HL-60 (cell line): ENCODE measurements around the gene RCOR2.

Experiments used
- DNase-seq, 2 experiments: peaks; one replicate each; pipeline ENCODE4 v3.0.0-alpha.2; 2010 to 2020; ENCODE audit warnings: low read depth in 1 of 2, low spot score in 1 of 2
- H3K27ac ChIP-seq: fragments of 250-450 bp; sonication (Bioruptor Pico); replicated peaks from 2 replicates; pipeline ENCODE4 v1.5.1; 2020; ENCODE audit warnings: mild to moderate bottlenecking, moderate library complexity
- H3K27me3 ChIP-seq: fragments of 250-450 bp; sonication (Bioruptor Pico); 2 replicates; pipeline ENCODE4 v1.5.1; 2021; ENCODE audit warnings: mild to moderate bottlenecking, moderate library complexity; ENCODE audit not compliant: insufficient read depth, poor library complexity, severe bottlenecking
- H3K4me3 ChIP-seq: replicated peaks from 2 replicates; pipeline ENCODE4 v1.5.1; 2011; ENCODE audit warnings: mild to moderate bottlenecking, control low read depth, low read length; ENCODE audit not compliant: insufficient read depth
- GABPA ChIP-seq: IDR thresholded peaks from 2 replicates; pipeline ENCODE4 v1.6.1; 2012; ENCODE audit warnings: low read depth
- POLR2AphosphoS5 ChIP-seq: IDR thresholded peaks from 2 replicates; pipeline ENCODE4 v1.6.1; 2012; ENCODE audit warnings: low read depth
- SPI1 ChIP-seq: IDR thresholded peaks from 2 replicates; pipeline ENCODE4 v1.6.1; 2012; ENCODE audit warnings: low read depth, mild to moderate bottlenecking, borderline replicate concordance
- TF ChIP-seq, protein P1 (sequence below): IDR thresholded peaks from one replicate; pipeline ENCODE4 v1.5.1; 2011; ENCODE audit warnings: low read length, control low read depth, inconsistent platforms; ENCODE audit not compliant: insufficient read depth
- TF ChIP-seq, protein P2 (sequence below): IDR thresholded peaks from 2 replicates; pipeline ENCODE4 v1.6.1; 2012; ENCODE audit warnings: low read depth; ENCODE audit not compliant: insufficient replicate concordance

Gene RCOR2

GRCh38 chr11:63912678-63913077, 4.3 kb downstream of the RCOR2 start:
- TF ChIP-seq GABPA = no peak
- no peak for TF ChIP-seq SPI1
- TF ChIP-seq POLR2AphosphoS5 = no peak
- TF ChIP-seq, protein P1, sequence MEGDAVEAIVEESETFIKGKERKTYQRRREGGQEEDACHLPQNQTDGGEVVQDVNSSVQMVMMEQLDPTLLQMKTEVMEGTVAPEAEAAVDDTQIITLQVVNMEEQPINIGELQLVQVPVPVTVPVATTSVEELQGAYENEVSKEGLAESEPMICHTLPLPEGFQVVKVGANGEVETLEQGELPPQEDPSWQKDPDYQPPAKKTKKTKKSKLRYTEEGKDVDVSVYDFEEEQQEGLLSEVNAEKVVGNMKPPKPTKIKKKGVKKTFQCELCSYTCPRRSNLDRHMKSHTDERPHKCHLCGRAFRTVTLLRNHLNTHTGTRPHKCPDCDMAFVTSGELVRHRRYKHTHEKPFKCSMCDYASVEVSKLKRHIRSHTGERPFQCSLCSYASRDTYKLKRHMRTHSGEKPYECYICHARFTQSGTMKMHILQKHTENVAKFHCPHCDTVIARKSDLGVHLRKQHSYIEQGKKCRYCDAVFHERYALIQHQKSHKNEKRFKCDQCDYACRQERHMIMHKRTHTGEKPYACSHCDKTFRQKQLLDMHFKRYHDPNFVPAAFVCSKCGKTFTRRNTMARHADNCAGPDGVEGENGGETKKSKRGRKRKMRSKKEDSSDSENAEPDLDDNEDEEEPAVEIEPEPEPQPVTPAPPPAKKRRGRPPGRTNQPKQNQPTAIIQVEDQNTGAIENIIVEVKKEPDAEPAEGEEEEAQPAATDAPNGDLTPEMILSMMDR = no peak
- TF ChIP-seq, protein P2, sequence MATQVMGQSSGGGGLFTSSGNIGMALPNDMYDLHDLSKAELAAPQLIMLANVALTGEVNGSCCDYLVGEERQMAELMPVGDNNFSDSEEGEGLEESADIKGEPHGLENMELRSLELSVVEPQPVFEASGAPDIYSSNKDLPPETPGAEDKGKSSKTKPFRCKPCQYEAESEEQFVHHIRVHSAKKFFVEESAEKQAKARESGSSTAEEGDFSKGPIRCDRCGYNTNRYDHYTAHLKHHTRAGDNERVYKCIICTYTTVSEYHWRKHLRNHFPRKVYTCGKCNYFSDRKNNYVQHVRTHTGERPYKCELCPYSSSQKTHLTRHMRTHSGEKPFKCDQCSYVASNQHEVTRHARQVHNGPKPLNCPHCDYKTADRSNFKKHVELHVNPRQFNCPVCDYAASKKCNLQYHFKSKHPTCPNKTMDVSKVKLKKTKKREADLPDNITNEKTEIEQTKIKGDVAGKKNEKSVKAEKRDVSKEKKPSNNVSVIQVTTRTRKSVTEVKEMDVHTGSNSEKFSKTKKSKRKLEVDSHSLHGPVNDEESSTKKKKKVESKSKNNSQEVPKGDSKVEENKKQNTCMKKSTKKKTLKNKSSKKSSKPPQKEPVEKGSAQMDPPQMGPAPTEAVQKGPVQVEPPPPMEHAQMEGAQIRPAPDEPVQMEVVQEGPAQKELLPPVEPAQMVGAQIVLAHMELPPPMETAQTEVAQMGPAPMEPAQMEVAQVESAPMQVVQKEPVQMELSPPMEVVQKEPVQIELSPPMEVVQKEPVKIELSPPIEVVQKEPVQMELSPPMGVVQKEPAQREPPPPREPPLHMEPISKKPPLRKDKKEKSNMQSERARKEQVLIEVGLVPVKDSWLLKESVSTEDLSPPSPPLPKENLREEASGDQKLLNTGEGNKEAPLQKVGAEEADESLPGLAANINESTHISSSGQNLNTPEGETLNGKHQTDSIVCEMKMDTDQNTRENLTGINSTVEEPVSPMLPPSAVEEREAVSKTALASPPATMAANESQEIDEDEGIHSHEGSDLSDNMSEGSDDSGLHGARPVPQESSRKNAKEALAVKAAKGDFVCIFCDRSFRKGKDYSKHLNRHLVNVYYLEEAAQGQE = no peak
- H3K27me3 ChIP-seq = peaks cover 15% of the 10 kb centered on the region
- H3K4me3 ChIP-seq = no peak overlapping the region
- no peak overlapping the region for H3K27ac ChIP-seq
- DNase-seq = no peak

DNA sequence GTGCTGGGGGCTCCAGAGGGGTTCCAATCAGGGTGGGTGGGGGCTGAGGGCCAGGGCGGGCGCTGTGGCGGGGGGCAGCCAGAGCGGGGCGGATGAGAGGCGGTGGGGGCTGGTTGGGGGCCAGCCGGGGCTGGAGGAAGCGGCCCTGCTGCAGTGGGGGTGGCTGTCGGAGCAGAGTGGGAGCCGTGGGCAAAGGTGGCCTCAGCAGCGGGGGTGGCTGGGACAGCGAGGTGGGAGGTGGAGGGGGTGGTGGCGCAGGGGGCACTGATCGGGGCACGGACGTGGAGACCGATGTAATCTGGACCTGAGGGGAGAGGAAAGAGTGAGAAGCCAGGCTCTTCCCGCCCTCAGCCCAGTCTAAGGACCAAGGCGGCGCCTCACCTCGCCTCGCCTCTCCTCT, 5.1 kb downstream of the RCOR2 start:
- Histone ChIP-seq H3K27ac (no peak overlapping the region), H3K27me3 (peaks cover 10% of the 10 kb centered on the region), H3K4me3 (no peak overlapping the region)
- no peak for DNase-seq
- no peak for TF ChIP-seq GABPA
- TF ChIP-seq, protein P2 = no peak
- no peak for TF ChIP-seq POLR2AphosphoS5
- no peak for TF ChIP-seq SPI1
- TF ChIP-seq, protein P1 = no peak

DNA sequence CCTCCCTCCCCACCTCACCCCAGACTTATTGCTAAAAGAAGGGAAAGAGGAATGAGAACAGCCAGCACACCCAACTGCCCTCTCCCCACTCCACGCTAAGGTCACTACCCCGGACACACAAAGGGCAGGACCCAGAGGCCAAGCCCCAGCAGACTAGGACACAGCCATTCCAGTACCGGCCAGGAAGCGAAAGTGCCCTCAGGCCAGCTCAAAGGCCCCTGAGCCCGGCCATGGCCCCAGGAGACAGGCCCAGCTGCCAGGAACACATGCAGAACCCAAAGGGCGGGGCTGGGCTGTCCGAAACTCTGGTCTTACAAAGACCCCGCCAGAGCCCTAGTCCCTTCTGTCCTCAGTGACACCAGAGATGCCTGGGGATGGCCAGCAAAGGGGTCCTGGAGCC, 5.5 kb downstream of the RCOR2 start:
- DNase-seq = no peak
- TF ChIP-seq, protein P1 = no peak
- no peak for TF ChIP-seq SPI1
- TF ChIP-seq POLR2AphosphoS5 = no peak
- TF ChIP-seq GABPA = no peak
- TF ChIP-seq, protein P2 = no peak
- Histone ChIP-seq H3K4me3 (no peak overlapping the region), H3K27me3 (peaks cover 8% of the 10 kb centered on the region), H3K27ac (no peak overlapping the region)
